GM19043 (cell line): ENCODE measurements around the gene GPR42.
"Not testable (repeated sequence)": the region's sequence is repeated elsewhere in the genome, so short reads cannot be mapped to it uniquely, and the experiment has no call there.

Experiments
- ATAC-seq: cut with Tn5 transposase; IDR thresholded peaks from one replicate; pipeline ENCODE4 v1.9.1; 2021; ENCODE audit warnings: low read depth; ENCODE audit not compliant: unreplicated experiment

The GPR42 gene

GRCh38 chr19:35362261-35363000 is 8.4 kb upstream of the GPR42 start:
- no peak for ATAC-seq

- no peak for ATAC-seq
Measured at GRCh38 chr19:35363001-35363590, 7.8 kb upstream of the GPR42 start.

- no peak for ATAC-seq
Measured at GRCh38 chr19:35363711-35364425, 7.0 kb upstream of the GPR42 start.

- ATAC-seq, result no peak
Measured at GRCh38 chr19:35365303-35365702, 5.6 kb upstream of the GPR42 start.

- ATAC-seq, result no peak
Measured at GRCh38 chr19:35368378-35368777, 2.5 kb upstream of the GPR42 start.

GRCh38 chr19:35369522-35369921 is 1.3 kb upstream of the GPR42 start:
- ATAC-seq, result no peak

- no peak for ATAC-seq
Measured at GRCh38 chr19:35373492-35373891, 2.6 kb downstream of the GPR42 start.

- ATAC-seq, result not testable (repeated sequence)
Measured at GRCh38 chr19:35374031-35374430, 3.2 kb downstream of the GPR42 start.

- ATAC-seq, result no peak
Measured at GRCh38 chr19:35375505-35376307, 4.8 kb downstream of the GPR42 start.

GRCh38 chr19:35377656-35378055 is 6.8 kb downstream of the GPR42 start:
- no peak for ATAC-seq

GRCh38 chr19:35378356-35378755 is 7.5 kb downstream of the GPR42 start:
- ATAC-seq, result no peak

GRCh38 chr19:35379545-35379944 is 8.7 kb downstream of the GPR42 start:
- ATAC-seq, result not testable (repeated sequence)

GRCh38 chr19:35379992-35380391 is 9.1 kb downstream of the GPR42 start:
- ATAC-seq, result no peak

GRCh38 chr19:35380450-35381124 is 9.7 kb downstream of the GPR42 start:
- ATAC-seq, result no peak

- ATAC-seq, result no peak
Measured at GRCh38 chr19:35381318-35381717, 10.4 kb downstream of the GPR42 start.

GRCh38 chr19:35381926-35382325 is 11.1 kb downstream of the GPR42 start:
- no peak for ATAC-seq

GRCh38 chr19:35383536-35383935 is 12.7 kb downstream of the GPR42 start:
- no peak for ATAC-seq

- no peak for ATAC-seq
Measured at GRCh38 chr19:35388277-35389054, 17.6 kb downstream of the GPR42 start.

GRCh38 chr19:35389192-35389861 is 18.5 kb downstream of the GPR42 start:
- no peak for ATAC-seq
